Measurements from ENCODE around the gene MYO16.

Gene MYO16

GRCh38 chr13:109000207-109000606 lies 370.8 kb downstream of the MYO16 start:
- Histone ChIP-seq H4K20me1 (ENCODE audit: control insufficient read depth, insufficient read depth, low read depth, low read length) (no peaks in the 10 kb centered on the region), H3K36me3 (ENCODE audit: control insufficient read depth, low read length) (no peaks in the 10 kb centered on the region), H3K9me3 (ENCODE audit: control insufficient read depth, insufficient read depth, low read length) (no peaks in the 10 kb centered on the region), H3K4me3 (ENCODE audit: low read length) (no peak overlapping the region), H3K4me1 (ENCODE audit: control insufficient read depth, low read length) (no peaks in the 10 kb centered on the region), H3K9me2 (replicated peaks; ENCODE audit: control insufficient read depth, low read length) (no peaks in the 10 kb centered on the region), H3K4me2 (ENCODE audit: low read length) (no peak overlapping the region), H3K27ac (ENCODE audit: low read depth, low read length) (no peak overlapping the region), H3F3A (ENCODE audit: control insufficient read depth, insufficient read depth) (no peaks in the 10 kb centered on the region), H3K79me2 (ENCODE audit: control insufficient read depth, low read length) (no peaks in the 10 kb centered on the region), H3K27me3 (ENCODE audit: control insufficient read depth, low read length) (no peaks in the 10 kb centered on the region)
- TF ChIP-seq EZH2phosphoT487 (IDR thresholded peaks at IDR 0.05; ENCODE audit: borderline replicate concordance, low read length) (no peak), CTCF (IDR thresholded peaks at IDR 0.05; ENCODE audit: low read depth, low read length, poor library complexity, severe bottlenecking) (no peak)

GRCh38 chr13:109002934-109003333 lies 373.5 kb downstream of the MYO16 start:
- Histone ChIP-seq H3F3A (ENCODE audit: control insufficient read depth, insufficient read depth) (no peaks in the 10 kb centered on the region), H3K9me2 (replicated peaks; ENCODE audit: control insufficient read depth, low read length) (no peaks in the 10 kb centered on the region), H3K4me2 (ENCODE audit: low read length) (no peak overlapping the region), H3K79me2 (ENCODE audit: control insufficient read depth, low read length) (no peaks in the 10 kb centered on the region), H3K27me3 (ENCODE audit: control insufficient read depth, low read length) (no peaks in the 10 kb centered on the region), H3K9me3 (ENCODE audit: control insufficient read depth, insufficient read depth, low read length) (no peaks in the 10 kb centered on the region), H3K4me1 (ENCODE audit: control insufficient read depth, low read length) (no peaks in the 10 kb centered on the region), H3K4me3 (ENCODE audit: low read length) (no peak overlapping the region), H4K20me1 (ENCODE audit: control insufficient read depth, insufficient read depth, low read depth, low read length) (no peaks in the 10 kb centered on the region), H3K27ac (ENCODE audit: low read depth, low read length) (no peak overlapping the region), H3K36me3 (ENCODE audit: control insufficient read depth, low read length) (no peaks in the 10 kb centered on the region)
- TF ChIP-seq EZH2phosphoT487 (IDR thresholded peaks at IDR 0.05; ENCODE audit: borderline replicate concordance, low read length) (no peak), CTCF (IDR thresholded peaks at IDR 0.05; ENCODE audit: low read depth, low read length, poor library complexity, severe bottlenecking) (no peak)

DNA sequence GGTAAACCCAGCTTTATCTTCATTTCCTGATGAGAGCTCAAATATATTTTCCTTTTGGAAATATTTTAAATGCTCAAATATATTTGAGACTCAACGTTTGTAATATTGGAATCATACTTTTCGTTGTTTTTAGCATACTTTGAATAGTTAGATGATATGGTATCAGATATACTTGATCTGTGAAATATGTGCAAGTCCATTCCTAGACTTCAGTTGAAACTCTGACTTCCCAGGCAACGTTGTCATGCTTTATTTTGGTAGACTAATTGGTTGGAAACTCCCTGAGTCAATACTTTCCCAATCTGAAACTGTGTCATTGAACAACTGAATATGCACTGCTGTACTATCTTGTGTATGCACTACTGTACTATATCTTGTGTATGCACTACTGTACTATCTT lies 378.5 kb downstream of the MYO16 start:
- Histone ChIP-seq H4K20me1 (ENCODE audit: control insufficient read depth, insufficient read depth, low read depth, low read length) (no peaks in the 10 kb centered on the region), H3K27me3 (ENCODE audit: control insufficient read depth, low read length) (no peaks in the 10 kb centered on the region), H3K36me3 (ENCODE audit: control insufficient read depth, low read length) (no peaks in the 10 kb centered on the region), H3K9me2 (replicated peaks; ENCODE audit: control insufficient read depth, low read length) (no peaks in the 10 kb centered on the region), H3K4me3 (ENCODE audit: low read length) (no peak overlapping the region), H3K4me2 (ENCODE audit: low read length) (no peak overlapping the region), H3K4me1 (ENCODE audit: control insufficient read depth, low read length) (no peaks in the 10 kb centered on the region), H3F3A (ENCODE audit: control insufficient read depth, insufficient read depth) (no peaks in the 10 kb centered on the region), H3K9me3 (ENCODE audit: control insufficient read depth, insufficient read depth, low read length) (no peaks in the 10 kb centered on the region), H3K27ac (ENCODE audit: low read depth, low read length) (no peak overlapping the region), H3K79me2 (ENCODE audit: control insufficient read depth, low read length) (no peaks in the 10 kb centered on the region)
- TF ChIP-seq CTCF (IDR thresholded peaks at IDR 0.05; ENCODE audit: low read depth, low read length, poor library complexity, severe bottlenecking) (no peak), EZH2phosphoT487 (IDR thresholded peaks at IDR 0.05; ENCODE audit: borderline replicate concordance, low read length) (no peak)

DNA sequence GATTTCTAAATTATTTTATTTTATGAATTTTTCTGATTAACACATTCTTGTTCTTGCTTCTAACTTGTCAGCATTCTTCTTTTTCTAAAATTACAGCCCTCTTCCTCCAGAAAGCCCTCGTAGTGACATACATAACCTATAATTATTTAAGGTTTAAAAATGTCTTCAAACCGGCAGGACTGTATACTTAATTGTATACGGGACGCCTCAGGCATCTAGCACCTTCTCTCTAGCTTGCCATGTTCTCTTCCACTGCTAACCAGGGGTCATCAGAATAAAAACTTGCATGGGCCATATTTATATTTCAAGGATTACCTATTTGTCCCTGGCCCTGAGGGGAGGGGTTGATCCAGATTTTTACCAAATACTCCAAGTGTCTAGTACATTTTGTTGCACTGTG lies 380.3 kb downstream of the MYO16 start:
- no peaks in the 10 kb centered on the region for H3K36me3 ChIP-seq (ENCODE audit: control insufficient read depth, low read length)
- H3K4me1 ChIP-seq (ENCODE audit: control insufficient read depth, low read length): no peaks in the 10 kb centered on the region
- no peak overlapping the region for H3K4me3 ChIP-seq (ENCODE audit: low read length)
- H3K9me2 ChIP-seq (replicated peaks; ENCODE audit: control insufficient read depth, low read length): no peaks in the 10 kb centered on the region
- no peak overlapping the region for H3K27ac ChIP-seq (ENCODE audit: low read depth, low read length)
- H4K20me1 ChIP-seq (ENCODE audit: control insufficient read depth, insufficient read depth, low read depth, low read length): no peaks in the 10 kb centered on the region
- H3K9me3 ChIP-seq (ENCODE audit: control insufficient read depth, insufficient read depth, low read length): no peaks in the 10 kb centered on the region
- H3K79me2 ChIP-seq (ENCODE audit: control insufficient read depth, low read length): no peaks in the 10 kb centered on the region
- H3K27me3 ChIP-seq (ENCODE audit: control insufficient read depth, low read length): no peaks in the 10 kb centered on the region
- no peak for TF ChIP-seq EZH2phosphoT487 (IDR thresholded peaks at IDR 0.05; ENCODE audit: borderline replicate concordance, low read length)
- TF ChIP-seq CTCF (IDR thresholded peaks at IDR 0.05; ENCODE audit: low read depth, low read length, poor library complexity, severe bottlenecking): no peak
- H3F3A ChIP-seq (ENCODE audit: control insufficient read depth, insufficient read depth): no peaks in the 10 kb centered on the region
- no peak overlapping the region for H3K4me2 ChIP-seq (ENCODE audit: low read length)
